ENCODE measurements around the gene ITPR2. TPM values are rescaled to one million over a fixed set of nuclear protein-coding genes. Genes with fewer than 3 reads are reported as not detected.

ITPR2 gene
- total and polyA plus RNA-seq, 2 of the 8 experiments (the other 6 are each of a cell fraction or from before 2014, with no cell fraction given), result 4.1 to 48.3 TPM

GRCh38 chr12:26636710-26637328 is 196.2 kb downstream of the ITPR2 start (continued):
- TF ChIP-seq, protein P1, sequence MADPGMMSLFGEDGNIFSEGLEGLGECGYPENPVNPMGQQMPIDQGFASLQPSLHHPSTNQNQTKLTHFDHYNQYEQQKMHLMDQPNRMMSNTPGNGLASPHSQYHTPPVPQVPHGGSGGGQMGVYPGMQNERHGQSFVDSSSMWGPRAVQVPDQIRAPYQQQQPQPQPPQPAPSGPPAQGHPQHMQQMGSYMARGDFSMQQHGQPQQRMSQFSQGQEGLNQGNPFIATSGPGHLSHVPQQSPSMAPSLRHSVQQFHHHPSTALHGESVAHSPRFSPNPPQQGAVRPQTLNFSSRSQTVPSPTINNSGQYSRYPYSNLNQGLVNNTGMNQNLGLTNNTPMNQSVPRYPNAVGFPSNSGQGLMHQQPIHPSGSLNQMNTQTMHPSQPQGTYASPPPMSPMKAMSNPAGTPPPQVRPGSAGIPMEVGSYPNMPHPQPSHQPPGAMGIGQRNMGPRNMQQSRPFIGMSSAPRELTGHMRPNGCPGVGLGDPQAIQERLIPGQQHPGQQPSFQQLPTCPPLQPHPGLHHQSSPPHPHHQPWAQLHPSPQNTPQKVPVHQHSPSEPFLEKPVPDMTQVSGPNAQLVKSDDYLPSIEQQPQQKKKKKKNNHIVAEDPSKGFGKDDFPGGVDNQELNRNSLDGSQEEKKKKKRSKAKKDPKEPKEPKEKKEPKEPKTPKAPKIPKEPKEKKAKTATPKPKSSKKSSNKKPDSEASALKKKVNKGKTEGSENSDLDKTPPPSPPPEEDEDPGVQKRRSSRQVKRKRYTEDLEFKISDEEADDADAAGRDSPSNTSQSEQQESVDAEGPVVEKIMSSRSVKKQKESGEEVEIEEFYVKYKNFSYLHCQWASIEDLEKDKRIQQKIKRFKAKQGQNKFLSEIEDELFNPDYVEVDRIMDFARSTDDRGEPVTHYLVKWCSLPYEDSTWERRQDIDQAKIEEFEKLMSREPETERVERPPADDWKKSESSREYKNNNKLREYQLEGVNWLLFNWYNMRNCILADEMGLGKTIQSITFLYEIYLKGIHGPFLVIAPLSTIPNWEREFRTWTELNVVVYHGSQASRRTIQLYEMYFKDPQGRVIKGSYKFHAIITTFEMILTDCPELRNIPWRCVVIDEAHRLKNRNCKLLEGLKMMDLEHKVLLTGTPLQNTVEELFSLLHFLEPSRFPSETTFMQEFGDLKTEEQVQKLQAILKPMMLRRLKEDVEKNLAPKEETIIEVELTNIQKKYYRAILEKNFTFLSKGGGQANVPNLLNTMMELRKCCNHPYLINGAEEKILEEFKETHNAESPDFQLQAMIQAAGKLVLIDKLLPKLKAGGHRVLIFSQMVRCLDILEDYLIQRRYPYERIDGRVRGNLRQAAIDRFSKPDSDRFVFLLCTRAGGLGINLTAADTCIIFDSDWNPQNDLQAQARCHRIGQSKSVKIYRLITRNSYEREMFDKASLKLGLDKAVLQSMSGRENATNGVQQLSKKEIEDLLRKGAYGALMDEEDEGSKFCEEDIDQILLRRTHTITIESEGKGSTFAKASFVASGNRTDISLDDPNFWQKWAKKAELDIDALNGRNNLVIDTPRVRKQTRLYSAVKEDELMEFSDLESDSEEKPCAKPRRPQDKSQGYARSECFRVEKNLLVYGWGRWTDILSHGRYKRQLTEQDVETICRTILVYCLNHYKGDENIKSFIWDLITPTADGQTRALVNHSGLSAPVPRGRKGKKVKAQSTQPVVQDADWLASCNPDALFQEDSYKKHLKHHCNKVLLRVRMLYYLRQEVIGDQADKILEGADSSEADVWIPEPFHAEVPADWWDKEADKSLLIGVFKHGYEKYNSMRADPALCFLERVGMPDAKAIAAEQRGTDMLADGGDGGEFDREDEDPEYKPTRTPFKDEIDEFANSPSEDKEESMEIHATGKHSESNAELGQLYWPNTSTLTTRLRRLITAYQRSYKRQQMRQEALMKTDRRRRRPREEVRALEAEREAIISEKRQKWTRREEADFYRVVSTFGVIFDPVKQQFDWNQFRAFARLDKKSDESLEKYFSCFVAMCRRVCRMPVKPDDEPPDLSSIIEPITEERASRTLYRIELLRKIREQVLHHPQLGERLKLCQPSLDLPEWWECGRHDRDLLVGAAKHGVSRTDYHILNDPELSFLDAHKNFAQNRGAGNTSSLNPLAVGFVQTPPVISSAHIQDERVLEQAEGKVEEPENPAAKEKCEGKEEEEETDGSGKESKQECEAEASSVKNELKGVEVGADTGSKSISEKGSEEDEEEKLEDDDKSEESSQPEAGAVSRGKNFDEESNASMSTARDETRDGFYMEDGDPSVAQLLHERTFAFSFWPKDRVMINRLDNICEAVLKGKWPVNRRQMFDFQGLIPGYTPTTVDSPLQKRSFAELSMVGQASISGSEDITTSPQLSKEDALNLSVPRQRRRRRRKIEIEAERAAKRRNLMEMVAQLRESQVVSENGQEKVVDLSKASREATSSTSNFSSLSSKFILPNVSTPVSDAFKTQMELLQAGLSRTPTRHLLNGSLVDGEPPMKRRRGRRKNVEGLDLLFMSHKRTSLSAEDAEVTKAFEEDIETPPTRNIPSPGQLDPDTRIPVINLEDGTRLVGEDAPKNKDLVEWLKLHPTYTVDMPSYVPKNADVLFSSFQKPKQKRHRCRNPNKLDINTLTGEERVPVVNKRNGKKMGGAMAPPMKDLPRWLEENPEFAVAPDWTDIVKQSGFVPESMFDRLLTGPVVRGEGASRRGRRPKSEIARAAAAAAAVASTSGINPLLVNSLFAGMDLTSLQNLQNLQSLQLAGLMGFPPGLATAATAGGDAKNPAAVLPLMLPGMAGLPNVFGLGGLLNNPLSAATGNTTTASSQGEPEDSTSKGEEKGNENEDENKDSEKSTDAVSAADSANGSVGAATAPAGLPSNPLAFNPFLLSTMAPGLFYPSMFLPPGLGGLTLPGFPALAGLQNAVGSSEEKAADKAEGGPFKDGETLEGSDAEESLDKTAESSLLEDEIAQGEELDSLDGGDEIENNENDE (IDR thresholded peaks at IDR 0.05; ENCODE audit: insufficient replicate concordance, low read length), result no peak
- TF ChIP-seq GTF2F1 (IDR thresholded peaks at IDR 0.05; ENCODE audit: borderline replicate concordance, low read depth, low read length) (no peak), HDAC6 (IDR thresholded peaks at IDR 0.05; ENCODE audit: low read depth, low read length) (no peak), CREB1 (IDR thresholded peaks at IDR 0.05) (no peak), JUN (IDR thresholded peaks at IDR 0.05; ENCODE audit: low read depth, low read length) (no peak), SP4 (IDR thresholded peaks at IDR 0.05; ENCODE audit: low read length) (no peak)
